Measurements from ENCODE around the gene SMIM5. TPM values are rescaled to one million over a fixed set of nuclear protein-coding genes. Genes with fewer than 3 reads are reported as not detected.
A peak's percentile ranks its signal among the peaks of the same experiment; 100 is the strongest.

SMIM5 gene
- total RNA-seq, 1 donor = 3.0 TPM

GRCh38 chr17:75639327-75639726 is 6.1 kb downstream of the SMIM5 start:
- DNase-seq (ENCODE audit: low read depth in 2 of 3, low spot score in 2 of 3) = no peak

- no peak for DNase-seq (ENCODE audit: low read depth in 2 of 3, low spot score in 2 of 3)
Observed at GRCh38 chr17:75639771-75640555, 6.7 kb downstream of the SMIM5 start.

GRCh38 chr17:75640556-75641119 is 7.4 kb downstream of the SMIM5 start:
- no peak for DNase-seq (ENCODE audit: low read depth in 2 of 3, low spot score in 2 of 3)

- DNase-seq (ENCODE audit: low read depth in 2 of 3, low spot score in 2 of 3) = no peak
Observed at GRCh38 chr17:75641343-75641742, 8.1 kb downstream of the SMIM5 start.

GRCh38 chr17:75642182-75642783 is 9.0 kb downstream of the SMIM5 start:
- peak in 1 of 3 donors; percentile 21 for DNase-seq (ENCODE audit: low read depth in 2 of 3, low spot score in 2 of 3)

- no peak for DNase-seq (ENCODE audit: low read depth in 2 of 3, low spot score in 2 of 3)
Observed at GRCh38 chr17:75642784-75643642, 9.8 kb downstream of the SMIM5 start.

- no peak for DNase-seq (ENCODE audit: low read depth in 2 of 3, low spot score in 2 of 3)
Observed at GRCh38 chr17:75643643-75644017, 10.4 kb downstream of the SMIM5 start.

- DNase-seq (ENCODE audit: low read depth in 2 of 3, low spot score in 2 of 3) = peak in 1 of 3 donors; percentile 31
Observed at GRCh38 chr17:75645501-75645888, 12.3 kb downstream of the SMIM5 start.

GRCh38 chr17:75645889-75646637 is 12.8 kb downstream of the SMIM5 start:
- peak in 2 of 3 donors; percentile 88 to 91 for DNase-seq (ENCODE audit: low read depth in 2 of 3, low spot score in 2 of 3)

- DNase-seq (ENCODE audit: low read depth in 2 of 3, low spot score in 2 of 3) = no peak
Observed at GRCh38 chr17:75646638-75646992, 13.4 kb downstream of the SMIM5 start.

GRCh38 chr17:75647061-75647460 is 13.8 kb downstream of the SMIM5 start:
- no peak for DNase-seq (ENCODE audit: low read depth in 2 of 3, low spot score in 2 of 3)

- no peak for DNase-seq (ENCODE audit: low read depth in 2 of 3, low spot score in 2 of 3)
Observed at GRCh38 chr17:75647921-75648320, 14.7 kb downstream of the SMIM5 start.

GRCh38 chr17:75649687-75650086 is 16.5 kb downstream of the SMIM5 start:
- no peak for DNase-seq (ENCODE audit: low read depth in 2 of 3, low spot score in 2 of 3)

- DNase-seq (ENCODE audit: low read depth in 2 of 3, low spot score in 2 of 3) = no peak
Observed at GRCh38 chr17:75650874-75651273, 17.6 kb downstream of the SMIM5 start.

GRCh38 chr17:75652341-75652740 is 19.1 kb downstream of the SMIM5 start:
- no peak for DNase-seq (ENCODE audit: low read depth in 2 of 3, low spot score in 2 of 3)

GRCh38 chr17:75652934-75653549 is 19.8 kb downstream of the SMIM5 start:
- DNase-seq (ENCODE audit: low read depth in 2 of 3, low spot score in 2 of 3) = peak in 2 of 3 donors; percentile 75 to 81

- no peak for DNase-seq (ENCODE audit: low read depth in 2 of 3, low spot score in 2 of 3)
Observed at GRCh38 chr17:75654176-75654575, 20.9 kb downstream of the SMIM5 start.

- DNase-seq (ENCODE audit: low read depth in 2 of 3, low spot score in 2 of 3) = no peak
Observed at GRCh38 chr17:75658237-75658636, 25.0 kb downstream of the SMIM5 start.

- no peak for DNase-seq (ENCODE audit: low read depth in 2 of 3, low spot score in 2 of 3)
Observed at GRCh38 chr17:75661531-75661930, 28.3 kb downstream of the SMIM5 start.

GRCh38 chr17:75662511-75662910 is 29.3 kb downstream of the SMIM5 start:
- DNase-seq (ENCODE audit: low read depth in 2 of 3, low spot score in 2 of 3) = no peak

Measured in hematopoietic multipotent progenitor cell (in vitro differentiated cells).